Measurements from ENCODE around the gene PSMC3. TPM values are rescaled to one million over a fixed set of nuclear protein-coding genes. Genes with fewer than 3 reads are reported as not detected.

Gene PSMC3
- total and polyA plus RNA-seq, 8 donors = 86.7 to 163 (median 130) TPM

Small RNAs within 50 kb of the gene (microRNA-seq; reads per million reads assigned to microRNA genes)
- gene MIR4487 = 0 reads per million in 2 donors

Other genes starting within 250 kb of the PSMC3 start
- 10 to 100 TPM; 79.1 to 86.3 TPM for gene ARFGAP2, start 249.6 kb downstream of the PSMC3 start, total RNA-seq
- 100 to 1,000 TPM in 1 of 6 donors, 10 to 100 TPM in 5; 86.3 to 103 (median 94.6) TPM for gene ARFGAP2, start 249.6 kb downstream of the PSMC3 start, polyA plus RNA-seq (ENCODE audit: insufficient read length in 6 of 6)
- gene PACSIN3, start 240.0 kb downstream of the PSMC3 start, total RNA-seq = 10 to 100 TPM; 32.9 to 44.2 TPM
- 10 to 100 TPM; 41.1 to 63.1 (median 50.6) TPM for gene PACSIN3, start 240.0 kb downstream of the PSMC3 start, polyA plus RNA-seq (ENCODE audit: insufficient read length in 6 of 6)
- gene DDB2, start 211.5 kb downstream of the PSMC3 start, total RNA-seq = 10 to 100 TPM; 32.0 to 33.1 TPM
- gene DDB2, start 211.5 kb downstream of the PSMC3 start, polyA plus RNA-seq (ENCODE audit: insufficient read length in 6 of 6) = 10 to 100 TPM; 22.9 to 27.5 (median 23.4) TPM
- 10 to 100 TPM; 41.5 to 59.9 TPM for gene ACP2, start 177.6 kb downstream of the PSMC3 start, total RNA-seq
- gene ACP2, start 177.6 kb downstream of the PSMC3 start, polyA plus RNA-seq (ENCODE audit: insufficient read length in 6 of 6) = 10 to 100 TPM; 37.1 to 41.5 (median 41.1) TPM
- 10 to 100 TPM; 39.7 to 66.9 TPM for gene NR1H3, start 168.4 kb downstream of the PSMC3 start, total RNA-seq
- 10 to 100 TPM; 44.8 to 57.6 (median 52.0) TPM for gene NR1H3, start 168.4 kb downstream of the PSMC3 start, polyA plus RNA-seq (ENCODE audit: insufficient read length in 6 of 6)
- 10 to 100 TPM; 33.0 to 52.9 TPM for gene MADD, start 156.3 kb downstream of the PSMC3 start, total RNA-seq
- 10 to 100 TPM; 42.6 to 53.8 (median 51.9) TPM for gene MADD, start 156.3 kb downstream of the PSMC3 start, polyA plus RNA-seq (ENCODE audit: insufficient read length in 6 of 6)
- 1 to 10 TPM in 1 of 2 donors, under 1 TPM in 1; 0.52 to 2.0 TPM for gene MYBPC3, start 73.7 kb downstream of the PSMC3 start, total RNA-seq
- under 1 TPM in 3 of 6 donors, not detected in 3; 0.06 to 0.25 (median 0.09) TPM for gene MYBPC3, start 73.7 kb downstream of the PSMC3 start, polyA plus RNA-seq (ENCODE audit: insufficient read length in 6 of 6)
- 100 to 1,000 TPM in 1 of 2 donors, 10 to 100 TPM in 1; 75.6 to 194 TPM for gene SPI1, start 47.9 kb downstream of the PSMC3 start, total RNA-seq
- gene SPI1, start 47.9 kb downstream of the PSMC3 start, polyA plus RNA-seq (ENCODE audit: insufficient read length in 6 of 6) = 1 to 10 TPM; 4.9 to 6.8 (median 5.8) TPM
- 10 to 100 TPM; 60.1 to 66.1 TPM for gene SLC39A13, start 17.8 kb downstream of the PSMC3 start, total RNA-seq
- gene SLC39A13, start 17.8 kb downstream of the PSMC3 start, polyA plus RNA-seq (ENCODE audit: insufficient read length in 6 of 6) = 10 to 100 TPM; 29.6 to 46.4 (median 34.1) TPM
- gene RAPSN, start 22.7 kb upstream of the PSMC3 start, total RNA-seq = 1 to 10 TPM in 1 of 2 donors, under 1 TPM in 1; 0.79 to 1.0 TPM
- gene RAPSN, start 22.7 kb upstream of the PSMC3 start, polyA plus RNA-seq (ENCODE audit: insufficient read length in 6 of 6) = under 1 TPM; 0.26 to 0.61 (median 0.49) TPM
- gene CELF1, start 126.7 kb upstream of the PSMC3 start, total RNA-seq = 100 to 1,000 TPM in 1 of 2 donors, 10 to 100 TPM in 1; 76.8 to 107 TPM
- 10 to 100 TPM; 80.2 to 98.9 (median 90.7) TPM for gene CELF1, start 126.7 kb upstream of the PSMC3 start, polyA plus RNA-seq (ENCODE audit: insufficient read length in 6 of 6)
- gene PTPMT1, start 139.2 kb upstream of the PSMC3 start, total RNA-seq = 10 to 100 TPM; 61.4 to 75.2 TPM
- gene PTPMT1, start 139.2 kb upstream of the PSMC3 start, polyA plus RNA-seq (ENCODE audit: insufficient read length in 6 of 6) = 10 to 100 TPM; 35.0 to 42.9 (median 39.3) TPM
- 10 to 100 TPM; 13.3 to 13.9 TPM for gene KBTBD4, start 152.5 kb upstream of the PSMC3 start, total RNA-seq
- gene KBTBD4, start 152.5 kb upstream of the PSMC3 start, polyA plus RNA-seq (ENCODE audit: insufficient read length in 6 of 6) = 10 to 100 TPM; 18.0 to 21.5 (median 20.7) TPM
- gene NDUFS3, start 152.6 kb upstream of the PSMC3 start, total RNA-seq = 10 to 100 TPM; 76.2 to 89.0 TPM
- gene NDUFS3, start 152.6 kb upstream of the PSMC3 start, polyA plus RNA-seq (ENCODE audit: insufficient read length in 6 of 6) = 100 to 1,000 TPM in 5 of 6 donors, 10 to 100 TPM in 1; 99.6 to 105 (median 103) TPM
- not detected for gene FAM180B, start 160.2 kb upstream of the PSMC3 start, total RNA-seq
- under 1 TPM; 0.13 to 0.35 (median 0.25) TPM for gene FAM180B, start 160.2 kb upstream of the PSMC3 start, polyA plus RNA-seq (ENCODE audit: insufficient read length in 6 of 6)
- 1 to 10 TPM in 1 of 2 donors, under 1 TPM in 1; 0.21 to 1.3 TPM for gene C1QTNF4, start 168.0 kb upstream of the PSMC3 start, total RNA-seq
- 1 to 10 TPM; 2.1 to 6.9 (median 4.1) TPM for gene C1QTNF4, start 168.0 kb upstream of the PSMC3 start, polyA plus RNA-seq (ENCODE audit: insufficient read length in 6 of 6)
- gene MTCH2, start 216.1 kb upstream of the PSMC3 start, total RNA-seq = 100 to 1,000 TPM in 1 of 2 donors, 10 to 100 TPM in 1; 78.4 to 116 TPM
- gene MTCH2, start 216.1 kb upstream of the PSMC3 start, polyA plus RNA-seq (ENCODE audit: insufficient read length in 6 of 6) = 10 to 100 TPM; 53.7 to 70.6 (median 63.5) TPM